IMR-90 (cell line): ENCODE measurements around the gene SSU72. TPM values are rescaled to one million over a fixed set of nuclear protein-coding genes. Genes with fewer than 3 reads are reported as not detected.
A peak's percentile ranks its signal among the peaks of the same experiment; 100 is the strongest.
"Not testable (repeated sequence)": the region's sequence is repeated elsewhere in the genome, so short reads cannot be mapped to it uniquely, and the experiment has no call there.

Experiments
- ATAC-seq: fragments of 200-7000 bp; cut with Tn5 transposase; 2 replicates; pipeline ENCODE4 v1.9.1; 2020; ENCODE audit warnings: low read depth, mild to moderate bottlenecking, moderate library complexity
- BruUV-seq: library from RNA; stranded (reverse); fragments of 400-500 nt; replicated peaks from 2 replicates; lab custom pipeline; 2021; lab: Mats Ljungman, UMichigan
- CTCF ChIA-PET: fragments of 300-600 bp; formaldehyde crosslinking; extraction: SDS; loops from one replicate; lab custom pipeline; 2021; ENCODE audit warnings: antibody characterized with exemption; lab: Yijun Ruan, JAX
- POLR2A ChIA-PET: fragments of 300-600 bp; sonication (Branson Sonifier 250); formaldehyde crosslinking; loops from one replicate; lab custom pipeline; 2022; ENCODE audit warnings: antibody characterized with exemption; ENCODE audit not compliant: unreplicated experiment; lab: Charles Lee
- DNase-seq: peaks from one replicate; pipeline ENCODE4 v3.0.0; 2013
- H2AFZ ChIP-seq: replicated peaks from 2 replicates; pipeline ENCODE3; 2013; ENCODE audit warnings: low read length, mild to moderate bottlenecking; ENCODE audit not compliant: poor library complexity
- H2AK5ac ChIP-seq: 2 replicates; pipeline ENCODE4 v1.6.1; 2013; ENCODE audit warnings: low read depth, low read length, inconsistent platforms
- H2AK9ac ChIP-seq: replicated peaks from 2 replicates; pipeline ENCODE3; 2013; ENCODE audit warnings: mild to moderate bottlenecking, low read depth, low read length, moderate library complexity; ENCODE audit not compliant: poor library complexity
- H2BK120ac ChIP-seq: 2 replicates; pipeline ENCODE4 v1.6.1; 2013; ENCODE audit warnings: low read depth, low read length, inconsistent platforms
- H2BK15ac ChIP-seq: 3 replicates; pipeline ENCODE4 v1.6.1; 2013; ENCODE audit warnings: low read depth, low read length, inconsistent platforms
- H2BK20ac ChIP-seq: 2 replicates; pipeline ENCODE4 v1.6.1; 2013; ENCODE audit warnings: low read depth, mild to moderate bottlenecking, inconsistent platforms, low read length, moderate library complexity
- H2BK5ac ChIP-seq: 2 replicates; pipeline ENCODE4 v1.6.1; 2013; ENCODE audit warnings: mild to moderate bottlenecking, low read depth, low read length, inconsistent platforms; ENCODE audit not compliant: poor library complexity, severe bottlenecking
- H3K14ac ChIP-seq: replicated peaks from 2 replicates; pipeline ENCODE4 v1.6.1; 2013; ENCODE audit warnings: low read depth, low read length, inconsistent platforms
- H3K18ac ChIP-seq: 2 replicates; pipeline ENCODE4 v1.6.1; 2013; ENCODE audit warnings: low read depth, low read length, control low read depth
- H3K23ac ChIP-seq: 2 replicates; pipeline ENCODE4 v1.6.1; 2013; ENCODE audit warnings: low read depth, low read length, inconsistent platforms
- H3K27ac ChIP-seq: 2 replicates; pipeline ENCODE4 v1.5.1; 2013; ENCODE audit warnings: mild to moderate bottlenecking, control low read depth, low read length; ENCODE audit not compliant: insufficient read depth
- H3K27me3 ChIP-seq: 2 replicates; pipeline ENCODE4 v1.6.1; 2013; ENCODE audit warnings: low read length; ENCODE audit not compliant: control insufficient read depth, insufficient read depth
- H3K36me3 ChIP-seq: 2 replicates; pipeline ENCODE4 v1.6.1; 2013; ENCODE audit warnings: low read length, mixed read lengths; ENCODE audit not compliant: control insufficient read depth, insufficient read depth
- H3K4ac ChIP-seq: 2 replicates; pipeline ENCODE4 v1.6.1; 2013; ENCODE audit warnings: low read depth, low read length, inconsistent platforms
- H3K4me1 ChIP-seq: 2 replicates; pipeline ENCODE4 v1.6.1; 2013; ENCODE audit warnings: low read length, mixed read lengths; ENCODE audit not compliant: control insufficient read depth, insufficient read depth
- H3K4me2 ChIP-seq: 2 replicates; pipeline ENCODE4 v1.6.1; 2013; ENCODE audit warnings: low read depth, mild to moderate bottlenecking, control low read depth, low read length, moderate library complexity
- H3K4me3 ChIP-seq: 2 replicates; pipeline ENCODE4 v1.5.1; 2013; ENCODE audit warnings: low read depth, mild to moderate bottlenecking, control low read depth, low read length, moderate library complexity; ENCODE audit not compliant: insufficient read depth
- H3K56ac ChIP-seq: 2 replicates; pipeline ENCODE4 v1.6.1; 2013; ENCODE audit warnings: low read length, inconsistent platforms; ENCODE audit not compliant: insufficient read depth; ENCODE audit errors: extremely low read depth
- H3K79me1 ChIP-seq, 2 experiments: 2 replicates each; pipeline ENCODE4 v1.6.1; 2013; ENCODE audit warnings: low read length in 2 of 2, inconsistent platforms in 1 of 2, low read depth in 1 of 2
- H3K9ac ChIP-seq: 2 replicates; pipeline ENCODE4 v1.6.1; 2013; ENCODE audit warnings: low read depth, low read length, control low read depth
- H3K9me1 ChIP-seq: 2 replicates; pipeline ENCODE4 v1.6.1; 2013; ENCODE audit warnings: low read length, inconsistent platforms; ENCODE audit not compliant: insufficient read depth
- H3K9me3 ChIP-seq: 2 replicates; pipeline ENCODE4 v1.6.1; 2013; ENCODE audit warnings: low read length; ENCODE audit not compliant: control insufficient read depth, insufficient read depth
- H4K20me1 ChIP-seq: 2 replicates; pipeline ENCODE4 v1.6.1; 2013; ENCODE audit warnings: low read length, inconsistent platforms; ENCODE audit not compliant: insufficient read depth
- H4K5ac ChIP-seq: 2 replicates; pipeline ENCODE4 v1.6.1; 2013; ENCODE audit warnings: mild to moderate bottlenecking, low read depth, low read length, control low read depth
- H4K8ac ChIP-seq, 2 experiments: 2 replicates each; pipeline ENCODE4 v1.6.1; 2013; ENCODE audit warnings: low read depth in 2 of 2, low read length in 2 of 2, control low read depth in 1 of 2, inconsistent platforms in 1 of 2
- H4K91ac ChIP-seq: 2 replicates; pipeline ENCODE4 v1.6.1; 2013; ENCODE audit warnings: low read depth, low read length, inconsistent platforms; ENCODE audit not compliant: insufficient read depth
- WGBS, 2 experiments: methylation state at CpG; one replicate each; pipeline versions ENCODE4 v1.1.5 to v1.1.7; 2013; ENCODE audit warnings: missing lambda C conversion rate in 2 of 2; ENCODE audit not compliant: insufficient read length in 1 of 2; ENCODE audit errors: extremely low coverage in 2 of 2; 5-methylcytosine and 5-hydroxymethylcytosine counted together
- dilution Hi-C: fragments of 300-500 bp; cut with HindIII; formaldehyde crosslinking; loops from one replicate; pipeline ENCODE4 v1.14.3; 2018; ENCODE audit warnings: low sequenced_read_pairs; ENCODE audit not compliant: unreplicated experiment
- in situ Hi-C: fragments of 300-500 bp; cut with MboI; formaldehyde crosslinking; loops from 3 replicates; pipeline ENCODE4 v1.14.3; 2019; ENCODE audit warnings: low sequenced_read_pairs, inconsistent platforms, mixed read lengths
- intact Hi-C: fragments of 100-400 bp; cut with micrococcal nuclease; formaldehyde crosslinking; loops from 2 replicates; pipeline ENCODE4 v1.10.0; 2022
- polyA plus RNA-seq, 3 experiments: library from polyadenylated mRNA; depleted of rRNA; stranded (reverse); fragments of >200 nt; gene quantifications; 2 replicates each; pipeline ENCODE4 v1.2.3, GENCODE V29; 2012; ENCODE audit warnings: low replicate concordance in 1 of 3
- total RNA-seq: library from RNA; depleted of rRNA; stranded (reverse); fragments of >200 nt; gene quantifications from 2 replicates; pipeline ENCODE4 v1.2.3, GENCODE V29; 2012

The SSU72 gene
- total and polyA plus RNA-seq, 2 of the 4 experiments (the other 2 are of a cell fraction): 33.7 to 88.4 TPM

DNA sequence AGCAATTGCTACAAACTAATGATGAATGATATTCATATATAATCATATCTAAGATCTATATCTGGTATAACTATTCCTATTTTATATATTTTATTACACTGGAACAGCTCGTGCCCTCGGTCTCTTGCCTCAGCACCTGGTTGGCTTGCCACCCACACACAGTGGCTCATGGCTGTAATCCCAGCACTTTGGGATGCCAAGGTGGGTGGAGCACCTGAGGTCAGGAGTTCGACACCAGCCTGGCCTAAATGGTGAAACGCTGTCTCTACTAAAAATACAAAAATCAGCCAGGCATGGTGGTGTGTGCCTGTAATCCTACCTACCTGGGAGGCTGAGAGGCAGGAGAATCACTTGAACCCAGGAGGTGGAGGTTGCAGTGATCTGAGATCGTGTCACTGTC, 68.9 kb downstream of the SSU72 start:
- H4K20me1 ChIP-seq, H3K9me3 ChIP-seq, intact Hi-C loops, BruUV-seq, H2BK5ac ChIP-seq, H3K18ac ChIP-seq, H3K4me3 ChIP-seq, H2AFZ ChIP-seq, H2BK20ac ChIP-seq, H3K4me2 ChIP-seq, CTCF ChIA-PET, H3K14ac ChIP-seq, H3K56ac ChIP-seq, H2BK120ac ChIP-seq, dilution Hi-C loops, H2AK9ac ChIP-seq, H3K4me1 ChIP-seq, H2BK15ac ChIP-seq, H3K9ac ChIP-seq, in situ Hi-C loops, H3K9me1 ChIP-seq, H3K79me1 ChIP-seq, H3K27me3 ChIP-seq, ATAC-seq, H3K36me3 ChIP-seq, H3K27ac ChIP-seq, H3K4ac ChIP-seq, POLR2A ChIA-PET, H3K23ac ChIP-seq, DNase-seq, H2AK5ac ChIP-seq, H4K91ac ChIP-seq: not testable (repeated sequence)
- Histone ChIP-seq H4K5ac (peak overlapping the region; percentile 49; the same call in 1 of the 2 replicates), H4K8ac (peak overlapping the region; percentile 52 to 88; a peak in 2 of 4 replicates)
- WGBS, 2 experiments: no CpG with 5 or more reads among the region's 5 CpGs
